DMS79 (cell line): Measurements from ENCODE around the gene FRMD4A.

Experiments
- DNase-seq: peaks from one replicate; lab custom pipeline; 2025; lab: John Stamatoyannopoulos, UW

FRMD4A gene

DNA sequence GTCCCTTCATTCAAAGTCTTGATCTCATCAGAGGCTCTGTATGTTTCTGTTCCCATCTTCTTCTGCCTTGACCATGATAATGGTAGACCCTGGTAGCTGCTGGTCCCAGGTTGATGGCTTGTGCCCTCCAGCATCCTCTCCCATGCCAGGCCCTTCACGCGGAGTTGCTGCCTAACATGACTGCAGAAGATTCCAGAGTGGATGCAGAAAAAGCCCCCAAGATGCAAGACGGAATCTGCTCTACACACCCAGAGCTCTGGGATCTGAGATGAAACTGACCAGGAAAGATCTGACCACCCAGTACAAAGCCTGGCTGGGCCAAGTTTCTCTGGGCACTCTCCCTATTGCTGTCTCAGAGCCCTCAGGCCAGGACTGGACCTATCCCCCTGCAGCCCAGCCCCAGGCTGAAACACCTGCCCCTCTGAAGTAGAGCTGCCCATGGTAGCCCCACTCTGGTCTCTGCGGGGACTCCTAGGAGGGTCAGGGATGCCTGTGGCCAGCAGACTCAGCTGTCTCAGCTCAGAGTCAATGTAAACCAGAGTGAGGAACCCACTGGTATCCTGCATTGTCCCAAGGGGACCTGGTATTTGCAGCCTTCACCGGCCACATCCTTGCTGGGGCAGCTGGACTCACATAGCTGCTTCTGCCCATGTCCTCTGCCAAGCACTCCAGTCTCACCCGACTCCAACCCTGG, 9.5 kb upstream of the FRMD4A start:
- no peak for DNase-seq

DNA sequence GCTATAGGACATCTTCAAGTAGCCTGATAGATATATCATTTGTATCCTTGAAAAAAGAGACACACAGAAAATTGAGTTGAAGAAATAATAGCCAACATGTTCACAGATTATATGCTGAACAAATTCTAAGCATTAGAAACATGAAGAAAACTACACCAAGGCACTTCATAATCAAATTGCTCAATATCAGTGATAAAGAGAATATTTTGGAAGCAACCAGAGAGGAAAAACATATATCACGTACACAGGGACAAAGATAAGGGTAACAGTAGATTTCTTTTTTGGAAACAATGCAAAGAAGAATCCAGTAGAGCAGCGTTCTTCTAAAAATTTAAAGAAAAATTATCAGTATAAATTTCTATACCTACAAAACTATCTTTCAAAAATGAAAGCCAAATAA, 6.0 kb upstream of the FRMD4A start:
- no peak for DNase-seq

DNA sequence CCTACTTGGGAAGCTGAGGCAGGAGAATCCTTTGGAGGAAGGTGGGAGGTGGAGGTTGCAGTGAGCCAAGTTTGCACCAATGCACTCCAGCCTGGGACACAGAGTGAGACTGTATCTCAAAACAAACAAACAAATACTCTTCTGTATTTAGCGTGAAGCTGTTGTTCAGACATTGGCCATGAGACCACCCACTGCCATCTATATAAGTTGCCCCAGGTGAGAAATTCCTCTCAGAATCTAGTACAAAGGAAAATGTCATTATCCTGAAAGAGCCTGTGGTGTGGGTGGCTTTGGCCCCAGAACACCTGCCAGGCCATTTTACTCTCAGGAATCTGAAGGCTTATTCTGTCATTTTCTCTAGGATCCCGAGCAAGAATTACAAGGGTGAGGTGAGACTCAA, 4.0 kb upstream of the FRMD4A start:
- DNase-seq = no peak

DNA sequence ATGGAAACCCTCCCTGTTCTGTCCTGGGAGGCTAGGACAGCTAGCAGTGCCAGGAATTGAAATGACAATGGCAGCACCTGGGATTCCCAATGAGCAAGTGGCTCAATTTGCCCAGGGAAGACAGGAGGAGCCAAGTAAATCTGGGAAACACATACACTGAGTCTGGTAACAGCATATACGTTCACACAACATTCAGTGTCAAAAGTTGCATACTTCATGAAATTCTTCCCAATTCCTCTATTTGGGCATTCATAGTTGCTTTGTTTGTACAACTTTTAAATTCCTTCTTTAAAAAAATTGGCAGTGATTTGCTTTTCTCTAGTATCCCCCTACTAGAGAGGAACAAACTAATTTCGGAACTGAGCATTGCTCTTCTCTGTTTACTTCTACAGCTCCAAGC, 2.9 kb upstream of the FRMD4A start:
- no peak for DNase-seq

DNA sequence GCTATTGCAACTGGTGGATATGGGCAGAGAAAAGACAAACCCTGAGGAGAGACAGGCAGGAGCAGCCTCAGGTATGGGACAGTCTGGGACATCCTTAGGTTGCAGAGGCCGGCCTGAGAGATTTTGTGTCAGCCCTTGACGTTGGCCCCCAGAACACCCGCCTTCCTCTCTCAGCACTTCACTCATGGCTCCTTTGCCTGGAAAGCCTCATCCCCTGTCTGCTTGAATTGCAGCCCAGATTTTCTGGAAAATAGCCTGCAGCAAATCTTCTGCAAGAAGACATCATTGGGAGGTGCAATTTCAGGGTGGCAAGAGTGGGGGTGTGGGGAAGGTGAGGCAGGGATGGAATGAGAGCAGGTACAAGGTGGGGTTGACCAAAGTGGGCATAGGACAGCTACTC, 2.2 kb upstream of the FRMD4A start:
- DNase-seq = no peak

DNA sequence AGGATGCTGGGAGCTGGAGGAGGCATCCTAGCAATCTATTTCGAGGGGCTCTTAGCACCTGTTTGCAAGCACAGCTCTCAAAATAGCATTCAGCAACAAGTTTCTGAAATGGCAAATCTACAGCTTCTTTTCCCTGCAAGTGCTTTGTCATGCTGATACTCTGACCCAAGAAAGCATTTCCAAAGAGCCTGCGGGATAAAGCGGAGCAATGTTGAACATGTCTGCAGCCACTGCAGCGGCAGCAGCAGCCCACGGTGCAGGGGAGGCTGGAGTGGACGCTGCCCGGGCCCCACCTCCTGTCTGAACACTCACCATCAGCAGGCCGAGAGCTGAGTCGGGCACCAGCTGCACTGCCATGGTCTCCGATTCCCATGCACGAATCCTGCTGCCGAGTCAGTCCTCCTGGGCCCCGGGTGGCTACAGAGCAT, 964 bp downstream of the FRMD4A start:
- DNase-seq = no peak

DNA sequence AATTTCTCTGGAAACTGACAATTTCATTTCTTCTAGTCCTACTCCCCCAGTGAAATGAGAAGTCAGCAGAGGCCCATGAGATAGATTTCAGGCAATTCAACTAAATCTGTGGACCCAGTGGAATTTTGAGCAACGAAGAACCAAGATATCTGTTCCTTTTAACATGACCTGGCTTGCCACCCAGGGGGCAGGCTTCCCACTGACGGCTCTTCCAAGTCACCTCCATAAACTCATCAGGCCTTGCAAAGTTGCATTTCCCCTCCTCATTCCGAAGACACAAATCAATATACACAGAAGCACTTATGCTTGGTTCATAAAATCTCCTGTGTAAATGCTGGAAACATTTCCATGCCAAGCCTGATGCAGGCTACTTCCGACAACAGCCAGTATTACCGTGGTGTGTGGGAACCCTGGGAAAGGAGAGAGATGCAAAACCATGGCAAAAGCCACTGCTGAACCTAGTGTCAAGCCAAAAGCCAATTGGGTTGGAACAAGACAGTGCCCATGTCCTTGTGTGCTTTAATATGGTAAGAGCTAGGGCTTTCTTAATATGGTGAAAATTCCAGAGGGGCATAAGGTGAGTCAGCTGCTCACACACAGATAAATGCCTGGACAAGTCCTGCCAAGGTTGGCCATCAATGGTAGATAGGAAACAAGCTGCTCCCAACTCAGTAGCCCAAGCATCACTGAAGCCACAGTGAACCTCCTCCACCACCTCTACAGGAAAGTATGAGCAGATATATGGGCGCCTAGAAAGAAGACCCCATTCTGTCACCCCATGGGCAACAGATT, 1.6 kb downstream of the FRMD4A start:
- no peak for DNase-seq

DNA sequence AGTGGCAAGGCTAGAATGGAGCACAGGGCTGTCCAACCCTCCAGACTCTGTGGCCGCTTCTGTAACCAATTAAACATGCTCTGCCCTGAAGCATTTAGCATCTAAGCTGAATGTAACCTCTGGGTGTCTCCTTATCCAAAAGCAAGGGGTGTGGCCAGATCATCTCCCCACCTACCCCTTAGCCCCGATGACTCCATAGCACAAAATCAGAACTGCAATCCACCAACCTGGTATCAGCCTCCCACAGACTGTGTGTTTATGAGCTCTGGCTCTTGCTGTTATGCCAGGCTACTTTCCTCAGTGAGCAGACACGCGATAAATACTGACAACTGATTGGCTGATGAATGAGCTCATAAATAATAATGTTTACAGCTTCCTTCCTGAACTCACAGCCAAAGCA, 3.2 kb downstream of the FRMD4A start:
- no peak for DNase-seq

DNA sequence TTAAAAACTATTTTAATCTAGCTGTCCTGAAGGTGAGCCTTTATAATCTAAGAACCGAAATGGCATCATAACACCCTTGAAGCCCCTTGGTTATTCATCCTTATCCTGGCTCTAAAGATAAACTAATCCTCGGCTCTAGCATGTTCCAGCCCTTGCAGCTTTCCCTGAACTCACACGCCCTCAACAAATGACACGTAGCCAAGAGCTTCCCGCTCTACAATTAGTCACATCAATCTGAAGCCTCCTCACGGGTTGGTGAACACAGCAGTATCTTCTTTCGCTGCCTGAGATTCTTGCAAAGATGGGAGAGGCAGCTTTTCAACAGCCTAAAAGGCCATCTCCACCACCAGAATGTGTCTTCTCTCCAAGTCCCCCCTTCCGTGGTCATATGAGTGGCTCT, 4.1 kb downstream of the FRMD4A start:
- no peak for DNase-seq

DNA sequence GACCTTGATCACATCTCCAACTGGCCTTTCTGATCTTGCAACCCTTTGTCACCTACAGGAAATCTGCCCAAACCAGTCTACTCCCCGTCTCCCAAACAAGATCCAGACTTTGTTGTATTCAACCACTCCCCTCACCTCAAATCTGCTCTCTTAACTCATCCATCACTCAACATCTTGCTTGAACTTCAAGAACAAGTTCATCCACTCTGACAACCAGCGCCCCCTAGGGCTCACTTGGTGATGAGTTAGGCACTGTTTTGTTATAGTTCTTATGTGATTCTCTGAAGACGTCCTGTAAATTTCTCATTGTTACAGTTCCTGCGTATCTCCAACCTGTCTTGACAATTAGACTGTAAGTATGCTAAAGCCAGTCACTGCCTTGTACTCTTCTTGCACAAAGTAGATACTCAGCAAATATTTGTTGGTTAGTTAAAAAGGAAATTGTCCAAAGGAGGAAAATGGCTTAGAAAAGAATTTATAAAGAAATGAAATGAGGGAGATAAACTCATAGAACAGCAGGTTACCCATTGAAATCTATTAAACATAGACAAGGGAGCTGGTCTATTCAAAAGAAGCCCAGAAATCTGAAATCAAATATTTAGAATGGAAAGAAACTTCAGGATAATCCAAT, 5.3 kb downstream of the FRMD4A start:
- DNase-seq = no peak

DNA sequence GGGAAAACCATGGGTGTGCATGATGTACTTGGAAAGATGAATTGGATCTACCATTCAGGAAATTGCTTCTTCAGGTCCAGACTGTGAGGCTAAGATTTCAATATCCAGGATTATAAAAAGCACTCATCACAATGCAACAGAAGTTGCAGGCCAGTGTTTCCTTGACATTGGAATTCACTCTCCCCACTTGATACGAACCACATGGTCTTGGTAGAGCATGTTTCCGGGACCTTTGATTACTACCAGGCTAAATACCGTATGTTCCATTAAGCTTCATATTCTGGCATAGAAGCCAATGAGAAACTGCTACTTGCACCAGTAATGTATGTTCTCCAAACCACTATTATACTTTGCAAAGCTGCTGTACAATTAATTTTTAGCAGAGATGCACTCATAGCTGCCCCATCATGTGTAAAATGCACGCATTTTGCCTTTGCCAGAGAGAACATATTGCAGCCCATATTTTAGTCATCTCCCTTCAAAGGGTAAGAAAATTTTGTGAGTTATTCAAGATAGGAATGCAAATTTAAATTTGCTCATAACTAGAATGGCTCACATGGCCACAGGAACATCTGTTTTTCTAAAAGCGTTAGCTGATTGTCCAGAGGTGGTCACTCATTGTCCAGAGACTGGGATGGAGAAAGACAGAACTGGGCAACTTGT, 8.1 kb downstream of the FRMD4A start:
- DNase-seq = no peak

DNA sequence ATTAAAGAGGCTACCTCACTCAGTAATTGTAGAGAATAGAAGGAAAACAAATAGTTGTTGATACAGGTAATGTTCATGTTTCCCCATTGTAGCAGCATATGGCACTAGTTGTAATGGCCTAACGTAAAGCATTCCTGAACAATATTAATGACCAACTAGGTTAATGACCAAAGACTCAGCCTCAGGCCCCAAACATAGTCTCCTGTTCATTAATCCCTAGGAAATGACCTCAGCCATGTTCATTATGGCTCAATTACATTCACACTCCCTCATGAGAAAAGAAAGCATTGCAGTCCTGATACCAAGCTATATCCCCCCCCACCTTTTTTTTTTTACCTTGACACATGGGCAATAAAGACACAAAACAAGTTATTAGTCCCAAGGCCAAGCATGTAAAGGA, 12.7 kb downstream of the FRMD4A start:
- DNase-seq = no peak

DNA sequence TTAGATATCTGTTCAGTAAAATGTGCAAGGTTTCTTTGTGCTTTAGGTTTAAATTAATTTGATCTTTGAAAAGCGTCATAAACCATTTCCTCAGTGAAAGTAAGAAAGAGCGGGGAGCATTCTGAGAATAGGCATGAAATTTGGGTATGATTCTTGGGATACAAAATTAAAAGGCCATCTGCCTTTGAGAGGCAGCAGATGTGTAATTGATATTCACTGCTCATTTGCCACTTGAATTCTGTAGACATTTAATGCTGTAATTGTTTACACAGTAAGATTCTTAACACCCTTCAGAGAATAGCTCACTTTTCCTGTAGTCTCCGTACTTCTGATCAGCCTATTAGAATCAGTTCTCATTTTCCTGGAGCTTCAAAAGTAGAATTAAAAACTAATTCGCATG, 18.7 kb downstream of the FRMD4A start:
- no peak for DNase-seq

DNA sequence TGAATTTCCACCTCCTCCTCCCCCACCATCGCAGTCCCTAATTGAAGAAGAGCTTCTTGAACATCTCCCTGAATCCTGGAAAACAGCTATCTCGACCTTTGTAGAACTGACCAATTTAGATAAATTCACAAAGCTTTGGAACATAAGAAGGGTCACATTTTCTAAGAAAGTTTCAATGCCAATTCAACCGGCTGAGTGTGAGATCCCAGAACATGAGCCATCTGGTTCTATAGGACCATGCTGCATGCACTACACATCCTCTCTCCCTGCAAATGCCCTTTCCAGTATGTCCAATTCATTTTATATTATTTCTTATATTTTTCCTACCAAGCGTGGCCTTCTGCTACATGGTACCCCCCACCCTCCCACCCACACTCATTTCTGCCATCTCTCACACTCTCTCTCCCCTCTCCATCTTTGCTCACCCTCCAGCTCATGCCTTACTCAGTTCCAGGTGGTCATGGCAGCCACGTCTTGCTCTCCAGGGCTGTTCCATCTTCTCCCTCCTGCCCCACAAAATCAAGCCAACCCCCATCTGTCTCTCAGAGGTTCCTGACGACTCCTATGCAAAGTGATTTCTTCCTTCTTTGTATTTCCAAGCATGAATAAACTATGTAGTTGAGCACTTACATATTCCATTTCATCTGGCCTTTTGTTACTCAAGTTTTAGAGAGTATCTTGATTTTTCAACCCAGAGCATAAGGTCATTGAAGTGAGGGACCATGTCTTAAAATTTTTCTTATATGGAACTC, 19.3 kb downstream of the FRMD4A start:
- no peak for DNase-seq

DNA sequence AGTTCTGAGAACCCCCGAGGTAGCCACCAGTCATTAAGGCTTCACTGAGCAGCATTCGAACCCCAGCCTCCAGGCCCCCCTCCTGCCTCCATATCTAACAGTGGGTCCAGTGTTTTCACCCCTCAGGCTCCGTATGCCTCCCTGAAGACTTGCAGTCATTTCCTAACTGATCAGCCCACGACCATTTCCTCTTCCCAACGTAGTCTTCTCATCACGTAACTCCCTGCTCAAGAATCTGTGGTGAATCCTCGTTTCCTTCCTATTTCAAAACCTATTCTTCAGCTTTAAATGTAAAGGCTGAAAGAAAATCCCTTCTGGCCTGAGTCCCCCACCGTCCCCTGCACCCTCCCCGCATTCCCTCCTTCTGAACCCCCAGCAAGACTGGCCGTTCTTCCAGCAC, 21.1 kb downstream of the FRMD4A start:
- DNase-seq = no peak

DNA sequence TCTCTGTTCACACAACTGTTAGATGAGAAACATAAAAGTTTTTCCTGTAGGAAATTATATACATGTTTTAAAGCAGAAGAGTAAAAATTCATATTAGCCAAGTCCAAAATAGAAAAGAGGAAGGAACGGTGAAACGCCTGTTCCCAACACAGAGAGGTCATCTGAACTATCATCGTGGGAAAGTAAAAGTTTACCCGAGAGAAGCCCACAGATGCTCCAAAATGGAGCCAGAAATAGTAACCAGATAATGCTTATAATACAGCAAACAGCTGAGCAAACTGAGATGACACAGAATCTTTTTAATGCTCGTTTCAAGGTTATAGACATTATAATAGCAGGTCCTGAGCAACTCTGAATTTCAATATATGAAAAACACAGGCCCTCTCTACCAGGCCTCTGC, 24.5 kb downstream of the FRMD4A start:
- DNase-seq = no peak

DNA sequence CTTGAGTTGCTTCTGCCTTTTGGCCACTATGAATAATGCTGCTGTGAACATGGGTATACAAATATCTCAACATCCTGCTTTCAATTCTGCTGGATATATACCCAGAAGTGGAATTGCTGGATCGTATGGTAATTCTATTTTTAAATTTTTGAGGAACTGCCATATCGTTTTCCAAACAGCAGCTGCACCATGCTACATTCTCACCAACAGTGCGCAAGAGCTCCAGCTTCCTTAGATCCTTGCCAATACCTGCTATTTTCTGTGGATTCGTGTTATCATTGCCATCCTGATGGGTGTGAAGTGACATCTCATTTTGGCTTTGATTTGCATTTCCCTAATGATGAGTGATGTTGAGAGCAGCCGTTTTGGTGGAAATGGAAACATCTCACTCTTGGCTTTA, 26.7 kb downstream of the FRMD4A start:
- no peak for DNase-seq

DNA sequence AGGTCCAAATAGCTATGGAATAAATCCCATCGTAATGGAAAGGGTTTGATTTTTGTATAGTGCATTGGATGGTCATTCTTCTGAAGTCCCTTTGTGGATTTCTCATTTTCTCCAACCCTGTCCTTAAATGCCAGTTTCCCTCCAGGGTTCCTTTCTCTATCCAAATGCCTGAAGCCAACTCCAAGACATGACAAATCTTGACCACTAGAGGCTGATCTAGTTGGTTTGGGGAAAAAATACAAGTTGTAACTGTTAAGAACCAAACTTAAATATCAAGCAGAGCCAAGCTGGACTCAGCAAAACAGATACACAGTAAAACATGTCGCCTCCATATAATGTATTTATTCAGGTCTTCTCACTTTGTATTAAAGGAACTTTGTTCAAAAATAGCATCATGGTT, 28.7 kb downstream of the FRMD4A start:
- DNase-seq = no peak

DNA sequence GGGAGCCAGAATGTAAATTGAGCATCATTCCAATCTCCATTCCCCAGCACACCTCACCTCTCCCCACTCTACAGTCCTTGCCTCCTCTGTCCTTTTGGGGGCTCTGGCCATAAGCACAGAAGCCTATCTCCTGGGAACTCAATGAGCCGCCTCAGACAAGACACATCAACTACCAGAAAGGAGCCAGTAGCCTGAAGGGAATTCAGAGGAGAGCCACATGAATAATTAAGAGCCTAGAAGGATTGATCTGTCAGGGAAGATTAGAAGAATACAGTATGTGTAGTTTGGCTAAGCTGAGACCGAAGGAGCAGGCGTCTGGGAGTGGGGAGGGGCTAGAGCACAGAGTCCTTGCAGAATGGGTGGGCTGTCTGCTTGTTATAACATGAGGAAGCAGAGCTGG, 31.2 kb downstream of the FRMD4A start:
- no peak for DNase-seq

DNA sequence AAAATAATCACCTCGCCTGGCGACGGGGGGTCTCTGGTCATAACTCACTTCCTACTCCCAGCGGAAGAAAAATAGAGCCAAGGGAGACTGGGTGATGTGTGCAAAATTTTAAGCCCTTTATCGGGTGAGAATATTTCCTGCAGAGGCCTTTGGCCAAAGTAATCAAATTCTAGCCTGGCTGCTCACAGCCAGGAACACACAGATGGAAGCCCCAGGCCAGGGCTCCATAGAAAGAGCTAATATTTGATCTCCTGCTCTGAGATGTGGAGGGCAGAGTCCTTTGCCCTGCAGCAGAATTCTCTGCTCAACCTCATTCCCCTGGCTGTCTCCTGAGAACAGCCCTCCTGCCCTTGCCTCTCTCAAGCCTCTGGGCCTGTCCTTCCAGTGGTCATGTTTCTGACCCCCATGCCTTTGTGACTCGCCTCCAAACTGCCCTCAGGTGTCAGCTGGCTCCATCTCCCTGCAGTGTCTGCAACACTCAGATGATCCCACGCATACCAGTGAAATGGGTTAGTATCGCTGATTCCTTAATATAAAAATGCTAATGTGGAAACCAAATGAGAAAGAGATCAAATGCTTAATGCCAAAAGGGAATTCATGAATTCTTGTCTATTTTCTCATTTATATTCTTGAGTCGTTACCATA, 34.5 kb downstream of the FRMD4A start:
- DNase-seq = no peak

DNA sequence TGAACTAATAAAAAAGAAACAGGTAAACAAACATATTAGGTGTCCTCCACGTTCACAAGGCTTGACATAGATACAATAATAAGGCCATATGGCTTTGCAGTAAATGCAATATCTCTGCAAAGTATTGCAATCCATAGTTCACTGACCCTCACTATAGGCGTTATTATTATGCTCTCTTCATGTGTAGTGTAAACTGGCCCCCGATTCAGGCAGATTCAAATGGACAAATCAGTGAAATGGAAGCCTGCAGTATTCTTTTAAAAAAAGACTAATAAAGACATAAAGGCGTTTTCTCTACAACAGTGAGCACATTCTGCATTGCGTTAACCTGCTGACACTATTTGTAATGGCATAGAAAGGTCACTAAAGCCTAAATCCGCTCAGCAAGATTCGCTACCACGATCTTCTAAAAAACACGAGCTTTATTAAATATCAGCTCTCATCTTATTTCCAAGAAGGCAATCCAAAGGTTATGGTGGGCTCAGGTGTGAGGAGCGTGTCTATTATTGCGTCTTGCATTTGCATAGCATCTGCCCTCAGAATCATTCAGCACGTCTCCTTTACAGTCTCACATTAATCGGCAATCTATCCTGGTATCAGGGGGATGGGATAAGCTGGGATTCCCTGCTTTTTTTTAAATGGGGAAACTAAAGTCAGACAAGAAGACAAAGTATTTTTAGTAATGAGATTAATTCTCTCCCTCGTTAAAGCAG, 36.2 kb downstream of the FRMD4A start:
- no peak for DNase-seq
